Adrenal gland (tissue), 5 donors: ENCODE measurements around the gene HELZ.

ENCODE experiments used
- CTCF ChIP-seq, 6 experiments: fragments of 450-650 bp in 4 of 6; fragments of 200-600 bp in 2 of 6; sonication (generic) in 1 of 6; IDR thresholded peaks; 1 replicate in 5 of 6; 2 replicates in 1 of 6; pipeline versions ENCODE4 v1.5.1 to v1.8.0; 2016 to 2021; ENCODE audit warnings: antibody characterized with exemption in 6 of 6, mild to moderate bottlenecking in 2 of 6, moderate library complexity in 1 of 6
- POLR2A ChIP-seq, 2 donors: fragments of 450-650 bp; IDR thresholded peaks; one replicate each; pipeline ENCODE4 v1.6.1; 2017; ENCODE audit warnings: antibody characterized with exemption in 2 of 2, mild to moderate bottlenecking in 2 of 2, moderate library complexity in 1 of 2
- donor health status: DM: no; HTN: no; CAD: no.

- TF ChIP-seq CTCF (IDR thresholded peaks at IDR 0.05): no peak
- TF ChIP-seq POLR2A (IDR thresholded peaks at IDR 0.05): no peak
Observed at GRCh38 chr17:67278363-67278762, 33.4 kb upstream of the HELZ start.
